T-helper 1 cell treated with Interleukin-12 subunit alpha and Interleukin-12 subunit beta and Interleukin-4 antibody, amounts not matched to agents 30 μg/mL and 1 μg/mL, for 36 hours (primary cell): Measurements from ENCODE around the gene PAPOLB.
A peak's percentile ranks its signal among the peaks of the same experiment; 100 is the strongest.

Source experiments
- H3K27ac Mint-ChIP-seq: one replicate; pipeline ENCODE4 v1.8.0; 2021; ENCODE audit warnings: mild to moderate bottlenecking, mixed read lengths
- H3K27me3 Mint-ChIP-seq: one replicate; pipeline ENCODE4 v1.8.0; 2021; ENCODE audit warnings: low read depth, mixed read lengths
- H3K36me3 Mint-ChIP-seq: one replicate; pipeline ENCODE4 v1.8.0; 2021; ENCODE audit warnings: low read depth, mixed read lengths
- H3K4me1 Mint-ChIP-seq: one replicate; pipeline ENCODE4 v1.8.0; 2021; ENCODE audit warnings: low read depth, mixed read lengths
- H3K4me3 Mint-ChIP-seq: one replicate; pipeline ENCODE4 v1.8.0; 2021; ENCODE audit warnings: mild to moderate bottlenecking, moderate library complexity, mixed read lengths
- H3K9me3 Mint-ChIP-seq: one replicate; pipeline ENCODE4 v1.8.0; 2021; ENCODE audit warnings: mixed read lengths

The PAPOLB gene

DNA sequence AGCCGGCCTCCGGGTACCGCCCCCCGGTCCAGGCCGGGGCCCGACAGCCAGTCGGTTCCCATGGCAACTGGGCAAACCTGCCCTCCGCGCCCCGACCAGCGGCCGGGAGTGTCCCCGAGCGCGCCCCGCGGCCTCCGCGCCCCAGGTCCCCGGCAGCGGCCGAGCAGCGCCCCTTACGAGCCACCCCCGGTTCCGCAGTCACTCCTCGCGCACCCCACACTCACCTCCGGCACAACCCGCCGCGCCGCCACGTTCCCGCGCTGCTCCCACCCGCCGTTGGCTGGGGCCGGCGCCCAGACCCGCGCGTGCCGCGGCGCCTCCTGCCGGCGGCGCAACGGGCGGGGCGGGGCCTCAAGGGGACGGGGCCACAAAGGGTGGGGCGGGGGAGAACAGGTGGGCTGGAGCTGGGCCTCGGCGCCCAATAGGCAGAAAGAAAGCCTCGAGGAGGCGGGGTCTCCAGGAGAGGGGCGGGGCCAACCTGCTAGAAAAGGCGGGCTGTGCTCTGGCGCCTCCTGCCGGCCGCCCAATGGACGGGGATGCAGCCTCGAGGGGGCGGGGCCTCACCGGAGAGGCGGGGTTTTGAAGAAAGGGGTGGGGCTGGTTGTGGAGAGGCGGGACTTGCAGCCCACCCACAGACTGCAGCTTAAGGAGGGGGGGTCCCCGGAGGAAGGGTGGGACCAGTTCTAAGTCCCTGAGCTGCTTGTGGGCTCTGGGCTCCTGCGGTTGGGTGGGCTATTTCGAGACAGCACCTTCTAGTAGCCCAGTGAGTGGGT, 21.7 kb upstream of the PAPOLB start, which contains the start of gene RADIL:
TSS of gene RADIL (minus strand) at position 345 of the 773 bp plus-strand sequence. CDS start 5,577 bp downstream, outside the sequence.
- Mint-ChIP-seq H3K9me3 (no peaks in the 10 kb centered on the region), H3K4me3 (peak within 1 kb of the TSS; percentile 57), H3K27me3 (peaks cover 30% of the 10 kb centered on the region)

GRCh38 chr7:4883033-4883371, 21.2 kb upstream of the PAPOLB start:
- Mint-ChIP-seq H3K36me3 (no peaks in the 10 kb centered on the region), H3K4me1 (peaks cover 9% of the 10 kb centered on the region), H3K27ac (no peak overlapping the region), H3K27me3 (peaks cover 30% of the 10 kb centered on the region), H3K4me3 (peak overlapping the region; percentile 57), H3K9me3 (no peaks in the 10 kb centered on the region)

More for the DNA sequence above, 21.7 kb upstream of the PAPOLB start, which contains the start of gene RADIL:
- H3K36me3 Mint-ChIP-seq, result no peaks in the 10 kb centered on the region
- H3K27ac Mint-ChIP-seq, result no peak within 1 kb of the TSS
- H3K4me1 Mint-ChIP-seq, result peaks cover 9% of the 10 kb centered on the region

DNA sequence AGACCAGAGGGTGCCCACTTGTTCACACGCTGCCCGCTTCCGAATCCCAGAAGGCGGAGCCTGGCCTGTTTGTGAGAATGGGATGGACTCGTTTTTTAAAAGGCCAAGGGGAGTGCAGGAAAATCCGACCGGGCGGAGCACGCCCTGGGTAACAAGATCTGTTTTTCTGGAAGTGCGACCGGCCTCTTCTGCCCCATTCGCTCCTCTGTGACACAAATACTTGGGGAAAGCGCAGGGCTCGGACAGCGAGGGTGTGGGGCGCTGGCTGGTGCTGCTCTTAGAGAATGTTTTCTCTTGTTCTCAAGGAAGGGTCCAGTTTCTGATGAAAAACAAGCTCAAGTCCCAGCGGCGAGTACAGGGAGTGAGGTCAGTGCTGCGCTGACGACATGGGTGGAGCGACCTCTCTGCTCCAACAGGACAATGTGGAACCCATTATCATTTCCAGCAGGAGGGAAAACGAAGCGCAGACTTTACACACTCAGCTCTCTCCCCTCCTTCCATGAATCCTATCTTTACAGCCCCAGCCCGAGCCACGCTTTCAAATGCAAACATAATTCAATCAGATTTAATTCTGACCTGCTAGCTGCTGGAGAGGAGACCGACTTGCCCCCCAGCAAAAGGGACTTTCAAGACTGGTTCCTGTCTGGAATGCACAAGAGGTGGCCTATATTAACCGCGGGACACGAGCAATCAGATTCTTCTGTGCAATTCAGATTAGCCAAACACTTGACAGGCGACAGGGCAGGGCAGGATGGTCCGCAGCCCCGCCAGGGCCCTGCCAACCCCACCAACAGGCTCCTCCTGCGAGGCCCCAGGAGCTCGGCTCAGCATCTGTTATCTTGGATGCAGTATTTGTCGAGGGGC, 20.6 kb upstream of the PAPOLB start:
- Mint-ChIP-seq H3K36me3 (no peaks in the 10 kb centered on the region), H3K4me1 (peaks cover 9% of the 10 kb centered on the region), H3K27me3 (peaks cover 30% of the 10 kb centered on the region), H3K4me3 (peak overlapping the region; percentile 57), H3K27ac (no peak overlapping the region), H3K9me3 (no peaks in the 10 kb centered on the region)

GRCh38 chr7:4880218-4880617, 18.4 kb upstream of the PAPOLB start:
- peaks cover 9% of the 10 kb centered on the region for H3K4me1 Mint-ChIP-seq
- no peak overlapping the region for H3K4me3 Mint-ChIP-seq
- H3K36me3 Mint-ChIP-seq, result no peaks in the 10 kb centered on the region
- H3K27ac Mint-ChIP-seq, result no peak overlapping the region
- peaks cover 25% of the 10 kb centered on the region for H3K27me3 Mint-ChIP-seq
- no peaks in the 10 kb centered on the region for H3K9me3 Mint-ChIP-seq

DNA sequence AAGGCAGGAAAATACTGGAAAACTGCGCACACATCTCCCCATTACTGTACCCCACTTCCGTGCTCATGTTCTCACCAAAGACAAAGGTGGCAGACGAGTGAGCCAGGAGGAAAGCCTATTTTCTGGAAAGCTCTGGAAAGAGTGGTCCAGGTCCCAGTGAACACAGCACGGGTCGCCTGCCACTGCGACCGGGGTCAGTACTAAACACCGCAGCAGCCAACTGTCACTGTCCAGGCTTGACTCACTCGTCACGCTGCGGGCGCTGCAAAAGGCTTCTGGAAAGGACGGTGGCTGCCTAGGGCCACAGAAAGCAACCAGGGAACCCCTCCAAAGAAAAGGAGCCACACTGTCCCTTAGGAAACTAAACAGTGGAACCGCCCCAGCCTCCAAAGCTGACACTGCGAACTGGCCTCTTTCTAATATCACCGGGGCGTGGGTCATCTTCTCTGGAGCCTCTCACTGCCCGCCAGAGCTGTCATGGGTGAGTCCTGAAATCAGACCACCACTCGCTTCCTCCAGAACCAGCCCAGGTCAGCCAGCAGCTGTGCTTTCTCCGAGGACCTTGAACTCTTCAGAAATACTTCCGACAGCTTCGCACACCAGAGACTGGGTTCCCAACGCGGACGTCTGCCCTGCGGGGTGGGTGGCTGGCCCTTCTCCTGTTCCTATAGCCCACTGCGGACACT, 17.7 kb upstream of the PAPOLB start:
- peaks cover 24% of the 10 kb centered on the region for H3K27me3 Mint-ChIP-seq
- H3K4me1 Mint-ChIP-seq, result peaks cover 9% of the 10 kb centered on the region
- no peaks in the 10 kb centered on the region for H3K9me3 Mint-ChIP-seq
- no peak overlapping the region for H3K4me3 Mint-ChIP-seq
- no peak overlapping the region for H3K27ac Mint-ChIP-seq
- no peaks in the 10 kb centered on the region for H3K36me3 Mint-ChIP-seq

DNA sequence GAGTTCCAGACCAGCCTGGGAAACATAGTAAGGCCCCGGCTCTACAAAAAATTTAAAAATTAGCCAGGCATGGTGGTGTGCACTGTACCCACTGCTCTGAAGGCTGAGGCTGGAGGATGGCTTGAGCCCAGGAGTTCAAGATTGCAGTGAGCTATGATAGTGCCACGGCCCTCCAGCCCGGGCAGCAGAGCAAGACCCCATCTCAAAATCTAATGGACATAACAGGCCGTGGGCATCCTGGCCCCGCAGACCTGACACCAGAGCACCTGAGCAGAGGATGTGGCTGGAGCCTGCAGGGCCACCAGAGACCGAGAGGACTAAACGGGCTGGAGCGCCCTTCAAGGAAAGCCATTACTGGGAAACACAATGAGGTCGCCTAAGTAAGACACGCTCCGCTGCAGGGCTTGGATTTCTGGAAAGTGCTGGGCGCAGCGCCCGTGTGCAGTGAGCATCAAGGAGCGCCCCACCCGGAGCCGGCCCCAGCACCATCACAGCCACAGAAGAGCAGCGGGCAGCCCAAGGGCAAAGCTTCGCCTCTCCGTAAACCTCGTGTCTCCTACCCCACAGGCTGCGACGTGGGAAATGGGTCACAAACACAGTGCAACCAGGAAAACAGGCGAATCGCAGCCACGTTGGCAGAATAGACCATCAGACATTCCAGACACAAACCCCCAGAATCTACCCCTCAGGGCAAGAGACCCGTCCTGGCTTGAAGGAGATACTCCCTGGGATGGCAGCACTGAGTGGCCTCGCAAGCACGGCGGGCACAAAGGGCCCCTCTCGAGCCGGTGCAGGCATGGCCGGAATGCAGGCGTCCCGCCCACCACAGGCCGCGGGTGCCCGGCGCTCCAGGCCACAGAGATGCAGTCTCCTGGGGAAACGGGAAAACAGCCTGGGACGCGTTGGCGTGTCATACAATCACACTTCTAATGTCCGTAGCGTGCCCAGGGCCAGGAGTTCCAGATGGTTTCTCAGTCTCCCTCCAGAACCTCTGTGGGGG, 16.8 kb upstream of the PAPOLB start:
- no peaks in the 10 kb centered on the region for H3K36me3 Mint-ChIP-seq
- peaks cover 9% of the 10 kb centered on the region for H3K4me1 Mint-ChIP-seq
- peaks cover 17% of the 10 kb centered on the region for H3K27me3 Mint-ChIP-seq

GRCh38 chr7:4876586-4876985, 14.8 kb upstream of the PAPOLB start:
- Mint-ChIP-seq H3K4me1 (no peaks in the 10 kb centered on the region), H3K27me3 (peaks cover 12% of the 10 kb centered on the region), H3K9me3 (no peaks in the 10 kb centered on the region), H3K4me3 (no peak overlapping the region), H3K36me3 (no peaks in the 10 kb centered on the region), H3K27ac (no peak overlapping the region)

More for the DNA sequence above, 16.8 kb upstream of the PAPOLB start:
- H3K9me3 Mint-ChIP-seq, result no peaks in the 10 kb centered on the region
- no peak overlapping the region for H3K4me3 Mint-ChIP-seq
- H3K27ac Mint-ChIP-seq, result no peak overlapping the region

GRCh38 chr7:4875391-4875790, 13.6 kb upstream of the PAPOLB start:
- Mint-ChIP-seq H3K4me3 (no peak overlapping the region), H3K27me3 (peaks cover 18% of the 10 kb centered on the region), H3K9me3 (no peaks in the 10 kb centered on the region), H3K36me3 (no peaks in the 10 kb centered on the region), H3K27ac (no peak overlapping the region), H3K4me1 (peaks cover 4% of the 10 kb centered on the region)

DNA sequence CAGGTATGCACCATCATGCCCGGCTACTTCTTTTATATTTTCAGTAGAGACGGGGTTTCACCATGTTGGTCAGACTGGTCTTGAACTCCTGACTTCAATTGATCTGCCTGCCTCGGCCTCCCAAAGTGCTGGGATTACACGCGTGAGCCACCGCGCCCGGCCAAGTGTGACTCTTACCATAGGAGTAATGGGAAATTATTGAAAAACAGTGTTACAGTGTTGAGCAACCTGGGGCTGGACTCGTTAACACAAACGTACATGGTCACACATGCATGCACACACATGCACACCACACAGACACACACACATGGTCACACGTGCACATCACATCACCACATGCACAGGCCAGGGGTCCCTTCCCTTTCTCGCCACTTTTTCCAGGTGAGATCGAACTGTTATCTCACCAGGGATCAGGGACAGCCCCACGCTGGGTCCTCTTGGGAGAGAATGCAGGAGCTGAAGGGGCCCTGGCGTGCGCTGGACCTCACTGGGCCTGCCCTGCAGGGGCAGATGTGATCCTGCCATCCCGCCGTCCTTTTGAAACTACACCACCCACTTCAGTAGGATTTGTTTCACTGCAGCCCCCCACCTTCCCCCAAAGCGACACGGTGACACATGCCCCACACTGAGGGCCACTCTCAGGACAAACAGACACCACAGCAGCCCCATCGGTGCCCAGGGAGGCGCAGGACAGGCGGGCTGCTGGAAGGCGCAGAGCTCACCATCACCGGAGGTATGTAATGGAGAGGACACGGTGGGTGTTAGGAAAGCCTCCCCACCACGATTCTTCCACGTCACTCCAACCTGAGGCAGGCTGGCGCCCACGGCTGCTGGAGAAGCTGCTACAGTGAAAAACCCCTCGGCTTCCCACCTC, 11.5 kb upstream of the PAPOLB start:
- H3K4me1 Mint-ChIP-seq, result peaks cover 4% of the 10 kb centered on the region
- no peak overlapping the region for H3K4me3 Mint-ChIP-seq
- H3K27ac Mint-ChIP-seq, result no peak overlapping the region
- peaks cover 23% of the 10 kb centered on the region for H3K27me3 Mint-ChIP-seq
- no peaks in the 10 kb centered on the region for H3K9me3 Mint-ChIP-seq
- H3K36me3 Mint-ChIP-seq, result no peaks in the 10 kb centered on the region

GRCh38 chr7:4871930-4872675, 10.3 kb upstream of the PAPOLB start:
- H3K27ac Mint-ChIP-seq, result no peak overlapping the region
- peaks cover 4% of the 10 kb centered on the region for H3K4me1 Mint-ChIP-seq
- no peaks in the 10 kb centered on the region for H3K9me3 Mint-ChIP-seq
- H3K36me3 Mint-ChIP-seq, result no peaks in the 10 kb centered on the region
- H3K27me3 Mint-ChIP-seq, result peaks cover 23% of the 10 kb centered on the region
- no peak overlapping the region for H3K4me3 Mint-ChIP-seq

GRCh38 chr7:4871056-4871680, 9.3 kb upstream of the PAPOLB start:
- Mint-ChIP-seq H3K9me3 (no peaks in the 10 kb centered on the region), H3K36me3 (no peaks in the 10 kb centered on the region), H3K27me3 (peaks cover 23% of the 10 kb centered on the region), H3K4me1 (peaks cover 4% of the 10 kb centered on the region), H3K4me3 (no peak overlapping the region), H3K27ac (no peak overlapping the region)

DNA sequence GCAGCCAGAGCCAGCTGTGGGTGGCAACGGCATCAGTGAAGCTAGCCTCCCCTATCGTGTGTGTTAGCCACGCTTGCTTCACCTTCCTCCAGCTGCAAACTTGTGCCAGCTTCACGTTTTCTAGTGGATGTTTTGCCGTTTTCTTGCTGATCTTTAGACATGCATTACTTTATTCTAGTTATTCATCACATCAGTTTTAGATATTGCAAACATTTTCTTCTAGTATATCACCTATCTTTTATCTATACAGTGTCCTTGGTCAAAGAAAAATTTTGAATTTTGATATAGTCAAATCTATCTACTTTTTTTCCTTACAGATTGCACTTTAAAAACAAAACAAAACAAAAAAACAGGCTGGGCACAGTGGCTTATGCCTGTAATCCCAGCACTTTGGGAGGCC, 6.7 kb upstream of the PAPOLB start:
- no peak overlapping the region for H3K27ac Mint-ChIP-seq
- H3K27me3 Mint-ChIP-seq, result peaks cover 37% of the 10 kb centered on the region
- H3K36me3 Mint-ChIP-seq, result no peaks in the 10 kb centered on the region
- no peak overlapping the region for H3K4me3 Mint-ChIP-seq
- peaks cover 4% of the 10 kb centered on the region for H3K4me1 Mint-ChIP-seq
- no peaks in the 10 kb centered on the region for H3K9me3 Mint-ChIP-seq
